NCI-H446 treated with DMSO at 0.1 percent for 48 hours (cell line): ENCODE measurements around the gene PGM3.

Experiments used
- DNase-seq: peaks from one replicate; lab custom pipeline; 2025; lab: John Stamatoyannopoulos, UW

Gene PGM3

GRCh38 chr6:83182114-83182513 is 11.0 kb downstream of the PGM3 start:
- DNase-seq = no peak

GRCh38 chr6:83180426-83180950 is 12.6 kb downstream of the PGM3 start:
- DNase-seq = no peak

GRCh38 chr6:83176246-83176645 is 16.8 kb downstream of the PGM3 start:
- no peak for DNase-seq

GRCh38 chr6:83169511-83169910 is 23.6 kb downstream of the PGM3 start:
- DNase-seq = no peak

GRCh38 chr6:83169106-83169505 is 24.0 kb downstream of the PGM3 start:
- DNase-seq = no peak

DNA sequence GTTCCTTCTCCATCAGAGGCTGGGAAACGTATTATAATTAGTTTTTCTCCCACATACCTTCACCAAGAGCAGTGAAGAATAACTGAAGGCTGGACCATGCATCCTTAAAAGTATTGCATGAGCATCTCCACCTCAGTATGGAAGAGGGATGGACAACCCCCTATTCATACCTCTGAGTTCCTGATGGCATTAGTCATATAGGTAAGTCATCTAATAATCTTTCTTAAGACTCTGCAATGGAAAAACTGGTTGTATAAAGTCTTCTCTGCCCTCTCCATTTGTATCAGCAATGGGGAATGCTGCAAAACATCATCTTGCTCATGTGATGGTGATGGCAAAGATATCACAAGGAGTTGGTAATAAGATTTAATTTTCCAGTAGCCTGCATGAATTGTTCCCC is 24.5 kb downstream of the PGM3 start:
- no peak for DNase-seq

- no peak for DNase-seq
These were observed 25.3 kb downstream of the PGM3 start for GRCh38 chr6:83167726-83168278.

DNA sequence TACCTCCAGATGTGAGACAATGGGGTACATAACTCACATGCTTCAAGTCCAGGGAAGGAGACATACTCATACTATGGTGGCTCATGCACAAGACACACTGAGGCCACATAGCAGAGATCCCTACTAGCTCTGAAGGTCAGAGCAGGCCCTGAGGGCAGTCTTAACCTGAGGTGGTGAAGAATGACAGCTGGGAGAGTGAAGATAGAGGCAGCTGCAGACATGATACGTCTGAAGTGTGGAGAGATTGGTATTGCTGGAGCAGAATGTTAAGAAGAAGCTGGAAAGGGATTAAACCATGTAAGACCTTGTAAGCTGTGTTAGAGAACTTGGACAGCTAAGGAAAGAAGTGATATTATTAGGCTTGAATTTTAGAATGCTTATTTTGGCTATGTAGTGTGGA is 32.9 kb downstream of the PGM3 start:
- DNase-seq = no peak

- DNase-seq = no peak
These were observed 37.3 kb downstream of the PGM3 start for GRCh38 chr6:83155794-83156193.

GRCh38 chr6:83153883-83154521 is 39.1 kb downstream of the PGM3 start:
- no peak for DNase-seq

GRCh38 chr6:83152913-83153312 is 40.2 kb downstream of the PGM3 start:
- no peak for DNase-seq

- DNase-seq = no peak
These were observed 42.0 kb downstream of the PGM3 start for GRCh38 chr6:83151114-83151513.

DNA sequence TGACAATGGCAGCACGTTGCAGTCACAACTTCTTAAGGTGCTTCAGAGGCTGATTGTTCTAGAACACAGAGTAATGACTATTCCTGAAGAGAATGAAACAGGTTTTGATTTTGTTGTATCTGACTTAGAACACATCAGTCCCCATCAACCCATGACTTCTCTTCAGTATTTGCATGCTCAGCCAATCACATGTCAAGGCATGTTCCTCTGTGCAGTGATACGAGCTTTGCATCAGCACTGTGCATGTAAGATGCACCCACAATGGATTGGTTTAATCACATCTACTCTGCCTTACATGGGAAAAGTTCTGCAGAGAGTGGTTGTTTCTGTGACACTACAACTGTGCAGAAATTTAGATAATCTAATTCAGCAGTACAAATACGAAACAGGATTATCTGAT is 54.3 kb downstream of the PGM3 start:
- DNase-seq = no peak

DNA sequence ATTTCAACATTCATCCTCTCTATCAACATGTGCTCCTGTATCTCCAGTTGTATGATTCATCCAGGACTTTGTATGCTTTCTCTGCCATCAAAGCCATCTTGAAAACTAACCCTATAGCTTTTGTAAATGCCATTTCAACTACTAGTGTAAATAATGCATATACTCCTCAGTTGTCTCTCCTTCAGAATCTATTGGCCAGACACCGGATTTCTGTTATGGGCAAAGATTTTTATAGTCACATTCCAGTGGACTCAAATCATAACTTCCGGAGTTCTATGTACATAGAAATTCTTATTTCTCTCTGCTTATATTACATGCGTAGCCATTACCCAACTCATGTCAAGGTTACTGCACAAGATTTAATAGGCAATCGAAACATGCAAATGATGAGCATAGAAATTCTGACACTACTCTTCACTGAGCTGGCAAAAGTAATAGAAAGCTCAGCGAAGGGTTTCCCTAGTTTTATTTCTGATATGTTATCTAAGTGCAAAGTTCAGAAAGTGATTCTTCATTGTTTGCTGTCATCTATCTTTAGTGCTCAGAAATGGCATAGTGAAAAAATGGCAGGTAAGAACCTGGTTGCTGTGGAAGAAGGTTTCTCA is 54.8 kb downstream of the PGM3 start:
- no peak for DNase-seq

DNA sequence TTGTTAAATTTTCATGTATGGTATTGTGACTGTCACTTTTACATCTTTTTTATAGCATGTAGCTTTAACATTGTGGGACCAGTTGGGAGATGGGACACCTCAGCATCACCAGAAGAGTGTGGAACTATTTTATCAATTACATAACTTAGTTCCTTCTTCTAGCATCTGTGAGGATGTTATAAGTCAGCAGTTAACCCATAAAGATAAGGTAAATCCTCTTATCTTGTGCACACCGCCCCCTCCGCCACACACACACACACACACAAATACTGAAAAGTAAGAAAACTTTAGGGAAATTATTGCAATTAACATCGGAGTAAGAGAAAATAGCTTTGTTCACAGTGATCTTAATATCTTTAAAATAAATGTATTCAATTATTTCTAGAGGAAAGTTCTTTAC is 60.9 kb downstream of the PGM3 start:
- no peak for DNase-seq

GRCh38 chr6:83127976-83128375 is 65.1 kb downstream of the PGM3 start:
- no peak for DNase-seq

GRCh38 chr6:83127258-83127657 is 65.8 kb downstream of the PGM3 start:
- no peak for DNase-seq

DNA sequence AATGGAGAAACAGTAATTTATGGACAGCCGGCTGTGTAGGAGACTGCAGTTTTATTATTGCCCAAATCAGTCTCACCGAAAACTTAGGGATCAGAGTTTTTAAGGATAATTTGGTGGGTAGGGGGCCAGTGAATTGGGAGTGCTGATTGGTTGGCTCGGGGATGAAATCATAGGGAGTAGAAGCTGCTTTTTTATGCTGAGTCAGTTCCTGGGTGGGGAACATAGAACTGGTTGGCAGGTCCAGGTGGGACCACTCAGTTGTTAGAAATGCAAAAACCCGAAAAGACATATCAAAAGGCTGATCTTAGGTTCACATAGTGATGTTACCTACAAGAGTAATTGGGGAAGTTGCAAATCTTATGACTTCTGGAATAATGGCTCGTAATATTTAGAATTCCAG is 66.3 kb downstream of the PGM3 start:
- no peak for DNase-seq

DNA sequence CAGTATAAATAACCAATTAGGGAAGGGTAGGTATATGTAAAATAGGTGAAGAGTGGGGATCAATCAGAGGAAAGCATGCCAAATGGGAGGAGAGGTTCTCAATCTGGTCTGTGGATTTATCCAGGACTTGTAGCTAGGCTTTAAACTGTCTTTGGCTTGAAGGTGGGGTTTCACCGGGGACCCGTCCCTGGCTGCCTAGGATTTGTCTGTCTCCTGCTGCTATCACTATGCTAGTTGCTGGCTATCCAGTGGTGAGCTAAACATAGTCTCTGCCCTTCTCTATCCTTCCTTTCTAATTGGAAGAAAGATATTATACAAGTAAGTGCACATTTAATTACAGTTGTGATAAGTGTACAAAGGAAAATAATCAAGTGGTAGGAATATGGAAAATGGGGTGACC is 66.8 kb downstream of the PGM3 start:
- no peak for DNase-seq

GRCh38 chr6:83125425-83125824 is 67.6 kb downstream of the PGM3 start:
- no peak for DNase-seq

DNA sequence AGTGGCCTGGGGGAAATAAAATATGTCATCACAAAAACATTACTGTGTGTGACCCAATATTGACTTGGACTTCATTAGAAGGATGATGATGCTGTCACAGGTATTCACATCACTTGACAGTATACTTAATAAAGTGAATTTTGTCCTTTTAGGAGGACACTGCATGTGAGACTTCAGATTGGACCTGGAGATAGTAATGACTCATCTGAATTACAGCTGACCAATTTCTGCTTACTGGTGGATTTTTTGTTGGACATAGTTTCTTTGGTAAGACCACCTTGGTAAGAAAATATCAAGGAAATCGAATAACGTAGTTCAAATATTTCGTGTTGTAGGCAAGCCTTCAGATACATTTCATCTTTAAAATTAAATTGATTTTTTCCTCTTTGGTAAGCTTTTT is 68.5 kb downstream of the PGM3 start:
- no peak for DNase-seq

DNA sequence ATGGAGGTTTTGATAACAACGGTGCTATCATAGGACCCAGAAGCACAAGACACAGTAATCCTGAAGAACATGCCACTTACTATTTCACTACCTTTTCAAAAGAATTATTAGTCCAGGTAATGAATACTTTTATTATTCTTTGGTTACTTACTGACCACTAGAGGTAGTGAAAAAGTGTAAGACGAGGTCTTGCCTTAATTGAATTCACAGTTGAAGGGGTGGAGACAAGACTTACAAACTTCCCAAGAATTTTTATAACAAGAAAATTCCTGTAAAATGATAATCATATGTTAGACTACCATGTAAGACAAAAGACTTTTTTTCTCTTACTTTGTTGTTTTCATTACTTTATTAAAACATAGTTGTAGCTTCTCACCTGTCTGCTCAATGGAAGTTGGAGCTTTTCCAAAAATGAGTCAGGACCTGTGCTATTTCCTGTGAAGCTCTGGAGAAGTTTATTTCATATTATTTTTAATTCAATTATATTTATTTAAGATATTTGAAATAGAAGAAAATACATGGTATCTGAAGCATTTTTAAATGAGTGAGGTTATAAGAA is 73.2 kb downstream of the PGM3 start:
- no peak for DNase-seq

DNA sequence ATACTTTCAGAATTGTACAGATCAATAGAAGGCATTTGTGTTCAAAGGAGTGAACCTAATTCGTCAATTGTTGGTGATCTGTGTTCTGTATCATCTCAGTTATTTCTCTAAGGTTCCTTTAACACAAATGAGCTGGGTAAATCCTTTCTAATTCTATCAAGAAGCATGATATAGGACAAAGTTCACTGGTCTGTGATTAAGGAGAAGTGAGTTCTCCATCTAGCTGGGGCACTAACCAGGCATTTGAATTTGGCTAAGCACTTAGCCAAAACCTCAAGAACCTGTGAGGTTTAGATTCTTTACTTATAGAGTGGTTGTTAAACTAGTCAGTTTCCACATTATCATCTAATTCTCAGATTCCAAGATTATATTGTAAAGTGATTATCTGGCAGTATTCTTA is 75.3 kb downstream of the PGM3 start:
- no peak for DNase-seq
